Trophoblast cell (in vitro differentiated cells and primary cell): ENCODE measurements around the gene POLN. TPM values are rescaled to one million over a fixed set of nuclear protein-coding genes. Genes with fewer than 3 reads are reported as not detected.

ENCODE experiments used
- DNase-seq, 2 donors: peaks; one replicate each; pipeline ENCODE4 v3.0.0-alpha.2; 2016
- H2AFZ ChIP-seq: 2 replicates; pipeline ENCODE4 v1.6.1; 2013; ENCODE audit warnings: low read length, moderate library complexity, mild to moderate bottlenecking; ENCODE audit not compliant: insufficient read depth, poor library complexity
- H2AK5ac ChIP-seq: 2 replicates; pipeline ENCODE4 v1.6.1; 2013; ENCODE audit warnings: mild to moderate bottlenecking, low read length
- H2BK120ac ChIP-seq: 2 replicates; pipeline ENCODE4 v1.6.1; 2013; ENCODE audit warnings: low read length, mild to moderate bottlenecking, moderate library complexity; ENCODE audit not compliant: insufficient read depth, poor library complexity
- H2BK12ac ChIP-seq: 2 replicates; pipeline ENCODE4 v1.6.1; 2013; ENCODE audit warnings: mild to moderate bottlenecking, low read length, moderate library complexity
- H2BK5ac ChIP-seq: 2 replicates; pipeline ENCODE4 v1.6.1; 2013; ENCODE audit warnings: low read length, low read depth, moderate library complexity, mild to moderate bottlenecking; ENCODE audit not compliant: poor library complexity
- H3K14ac ChIP-seq: 2 replicates; pipeline ENCODE4 v1.6.1; 2013; ENCODE audit warnings: mild to moderate bottlenecking, low read length
- H3K18ac ChIP-seq: 2 replicates; pipeline ENCODE4 v1.6.1; 2013; ENCODE audit warnings: mild to moderate bottlenecking, low read length
- H3K23ac ChIP-seq: 2 replicates; pipeline ENCODE4 v1.6.1; 2013; ENCODE audit warnings: low read length
- H3K27ac ChIP-seq: 2 replicates; pipeline ENCODE4 v1.5.1; 2013; ENCODE audit warnings: low read depth, mild to moderate bottlenecking, inconsistent platforms, low read length, moderate library complexity
- H3K27me3 ChIP-seq: 2 replicates; pipeline ENCODE4 v1.6.1; 2013; ENCODE audit warnings: inconsistent platforms, mild to moderate bottlenecking, low read length, moderate library complexity; ENCODE audit not compliant: insufficient read depth
- H3K36me3 ChIP-seq, 2 experiments: 1 replicate in 1 of 2; 2 replicates in 1 of 2; pipeline ENCODE4 v1.6.1; 2013; ENCODE audit warnings: low read length in 2 of 2, mild to moderate bottlenecking in 2 of 2, moderate library complexity in 1 of 2; ENCODE audit not compliant: insufficient read depth in 2 of 2, control insufficient read depth in 1 of 2
- H3K4ac ChIP-seq: 2 replicates; pipeline ENCODE4 v1.6.1; 2013; ENCODE audit warnings: low read depth, mild to moderate bottlenecking, low read length, moderate library complexity
- H3K4me1 ChIP-seq, 2 experiments: 1 replicate in 1 of 2; 2 replicates in 1 of 2; pipeline ENCODE4 v1.6.1; 2013; ENCODE audit warnings: low read length in 2 of 2, mild to moderate bottlenecking in 2 of 2, moderate library complexity in 1 of 2; ENCODE audit not compliant: insufficient read depth in 2 of 2, control insufficient read depth in 1 of 2
- H3K4me2 ChIP-seq: 2 replicates; pipeline ENCODE4 v1.6.1; 2013; ENCODE audit warnings: inconsistent platforms, mild to moderate bottlenecking, low read length, moderate library complexity
- H3K4me3 ChIP-seq: 2 replicates; pipeline ENCODE4 v1.5.1; 2013; ENCODE audit warnings: mild to moderate bottlenecking, low read depth, low read length, inconsistent platforms
- H3K79me1 ChIP-seq: one replicate; pipeline ENCODE4 v1.6.1; 2013; ENCODE audit warnings: low read length
- H3K79me2 ChIP-seq: 2 replicates; pipeline ENCODE4 v1.6.1; 2013; ENCODE audit warnings: low read length, mild to moderate bottlenecking; ENCODE audit not compliant: control insufficient read depth, insufficient read depth, poor library complexity
- H3K9ac ChIP-seq: 2 replicates; pipeline ENCODE4 v1.6.1; 2013; ENCODE audit warnings: mild to moderate bottlenecking, low read length
- H3K9me3 ChIP-seq: 2 replicates; pipeline ENCODE4 v1.6.1; 2013; ENCODE audit warnings: low read depth, mild to moderate bottlenecking, control low read depth, inconsistent platforms, low read length; ENCODE audit not compliant: insufficient read depth
- H4K12ac ChIP-seq: 2 replicates; pipeline ENCODE4 v1.6.1; 2013; ENCODE audit warnings: low read depth, mild to moderate bottlenecking, low read length, moderate library complexity
- H4K8ac ChIP-seq: 2 replicates; pipeline ENCODE4 v1.6.1; 2013; ENCODE audit warnings: low read depth, mild to moderate bottlenecking, low read length, moderate library complexity
- H4K91ac ChIP-seq: one replicate; pipeline ENCODE4 v1.6.1; 2013; ENCODE audit warnings: low read depth, mild to moderate bottlenecking, low read length, moderate library complexity
- WGBS: extraction: QIAGEN DNeasy Blood & Tissue Kit; methylation state at CpG from one replicate; pipeline ENCODE4 v1.1.7; 2013; ENCODE audit warnings: missing lambda C conversion rate; ENCODE audit not compliant: insufficient read length, insufficient coverage; ENCODE audit errors: extremely low coverage; 5-methylcytosine and 5-hydroxymethylcytosine counted together
- polyA plus RNA-seq: library from polyadenylated mRNA; stranded (reverse); fragments of 200-250 nt; gene quantifications from 2 replicates; pipeline ENCODE4 v1.2.3, GENCODE V29; 2013

POLN gene
- 1.2 and 1.5 TPM in 2 replicates for polyA plus RNA-seq

DNA sequence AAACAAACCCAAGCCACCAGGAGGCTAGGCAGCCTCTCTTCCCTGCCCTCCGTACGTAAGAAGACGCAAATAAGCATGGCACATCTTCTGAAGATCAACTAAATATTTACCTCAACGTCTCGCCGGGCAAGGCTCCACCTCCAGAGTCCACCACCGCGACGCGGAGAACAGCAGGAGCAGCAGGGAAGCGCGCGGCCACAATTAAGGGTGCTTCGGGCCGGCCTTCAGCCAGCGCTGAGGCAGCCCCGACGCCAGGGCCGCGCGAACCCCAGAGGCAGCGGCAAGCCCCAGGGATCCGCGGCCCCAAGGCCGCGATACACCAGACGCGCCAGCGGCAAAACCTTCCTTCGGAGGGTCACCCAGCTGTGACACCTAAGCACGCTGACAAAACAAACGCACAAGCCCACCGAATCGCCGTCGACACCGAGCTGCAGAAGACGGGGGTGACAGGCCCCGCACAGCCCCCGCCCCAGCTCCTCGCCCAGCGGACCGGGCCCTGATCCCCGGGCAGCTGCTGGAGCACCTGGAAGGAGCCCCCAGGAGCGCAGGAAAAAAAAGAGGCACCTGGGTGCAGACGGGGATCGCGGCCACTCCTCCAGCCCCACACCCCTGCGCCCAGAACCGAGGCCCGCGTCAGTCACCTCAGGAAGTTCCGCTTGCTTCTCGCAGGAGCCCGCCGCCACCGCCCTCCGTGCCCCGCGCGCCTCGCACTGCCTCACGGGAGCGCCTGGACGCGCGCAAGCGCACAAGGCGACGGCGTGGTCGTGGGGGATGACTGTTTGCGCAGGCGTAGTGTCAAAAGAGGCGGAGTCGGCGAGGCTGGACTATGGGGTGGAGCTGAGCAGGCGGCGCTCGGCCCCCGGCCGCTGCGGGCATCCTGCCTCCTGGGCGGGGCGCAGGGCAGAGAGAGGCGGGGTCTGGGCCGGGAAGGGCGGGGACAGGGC is at the start of gene POLN, which contains the start of gene HAUS3:
Gene POLN (minus strand): TSS at position 712 of the 944 bp plus-strand sequence. CDS start 12,890 bp downstream, outside the sequence.
Gene HAUS3 (minus strand): TSS at position 712 of the 944 bp plus-strand sequence. CDS start 1,175 bp downstream, outside the sequence.
- WGBS, result no CpG with 5 or more reads among the region's 88 CpGs
- Histone ChIP-seq H3K9me3 (no peaks in the 10 kb centered on the region), H3K27me3 (no peaks in the 10 kb centered on the region), H3K4me1 (no peaks in the 10 kb centered on the region), H4K91ac (peak within 1 kb of the TSS; percentile 8), H4K12ac (peak within 1 kb of the TSS; percentile 34), H3K9ac (peak within 1 kb of the TSS; percentile 79), H3K4me2 (peak within 1 kb of the TSS; percentile 68), H2BK120ac (peak within 1 kb of the TSS; percentile 19), H3K4me3 (peak within 1 kb of the TSS; percentile 79), H2AFZ (peak within 1 kb of the TSS; percentile 97), H4K8ac (peak within 1 kb of the TSS; percentile 81), H3K23ac (no peak within 1 kb of the TSS), H3K14ac (peak within 1 kb of the TSS; percentile 28), H3K36me3 (peaks cover 0 to 5% of the 10 kb centered on the region in 2 experiments), H3K79me1 (peaks cover 8% of the 10 kb centered on the region), H3K18ac (peak within 1 kb of the TSS; percentile 54), H3K4ac (peak within 1 kb of the TSS; percentile 46), H2BK5ac (peak within 1 kb of the TSS; percentile 25), H2BK12ac (no peak within 1 kb of the TSS), H3K27ac (no peak within 1 kb of the TSS), H2AK5ac (peak within 1 kb of the TSS; percentile 3), H3K79me2 (peaks cover 5% of the 10 kb centered on the region)
- DNase-seq, result peak; percentile 97 to 99

DNA sequence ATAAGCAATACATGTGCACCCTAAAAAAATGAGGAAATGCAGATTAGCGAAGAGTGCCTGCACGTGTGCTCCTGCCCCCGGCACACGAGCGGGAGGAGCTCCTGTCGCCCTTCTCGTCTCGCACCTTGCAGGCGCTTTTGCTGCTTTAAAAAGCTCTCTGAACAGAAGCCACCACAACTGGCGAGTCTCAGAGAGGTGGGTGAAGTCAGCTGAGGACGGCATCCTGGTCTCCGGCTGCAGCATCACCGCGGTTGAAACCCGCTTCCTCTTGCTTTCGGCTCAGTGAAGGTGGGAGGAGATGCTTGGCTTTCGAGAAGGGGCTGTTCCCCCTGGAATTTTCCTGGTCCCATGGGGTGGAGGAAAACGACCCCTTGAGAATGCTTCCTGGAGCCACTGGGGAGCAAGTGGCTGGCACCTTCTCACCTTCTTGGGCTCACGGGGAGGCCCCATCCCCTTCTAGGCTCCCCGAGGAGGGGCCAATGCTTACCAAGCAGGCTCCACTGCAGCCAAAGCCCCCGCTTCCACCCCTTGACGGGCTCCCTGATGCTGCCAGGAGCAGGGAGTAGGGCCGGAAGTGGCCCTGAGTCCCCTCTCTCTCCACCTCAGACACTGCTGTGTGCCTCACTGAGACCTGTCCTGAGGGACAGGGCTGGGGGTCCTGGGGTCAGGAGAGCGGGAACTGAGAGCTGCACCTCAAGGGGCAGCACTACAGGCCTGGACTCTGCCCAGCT is 49.2 kb upstream of the POLN start:
- Histone ChIP-seq H2AFZ (no peak overlapping the region), H2BK120ac (no peak overlapping the region), H3K4ac (no peak overlapping the region), H3K23ac (no peak overlapping the region), H4K12ac (no peak overlapping the region), H3K79me2 (no peaks in the 10 kb centered on the region), H3K4me1 (no peaks in the 10 kb centered on the region), H4K91ac (no peak overlapping the region), H3K79me1 (no peaks in the 10 kb centered on the region), H4K8ac (no peak overlapping the region), H3K18ac (no peak overlapping the region), H3K14ac (no peak overlapping the region), H3K27me3 (no peaks in the 10 kb centered on the region), H3K27ac (no peak overlapping the region), H3K9me3 (no peaks in the 10 kb centered on the region), H2BK12ac (no peak overlapping the region), H3K9ac (no peak overlapping the region), H2BK5ac (no peak overlapping the region), H3K4me2 (no peak overlapping the region), H3K4me3 (no peak overlapping the region), H3K36me3 (no peaks in the 10 kb centered on the region), H2AK5ac (no peak overlapping the region)
- no peak for DNase-seq
- WGBS, result no CpG with 5 or more reads among the region's 24 CpGs

DNA sequence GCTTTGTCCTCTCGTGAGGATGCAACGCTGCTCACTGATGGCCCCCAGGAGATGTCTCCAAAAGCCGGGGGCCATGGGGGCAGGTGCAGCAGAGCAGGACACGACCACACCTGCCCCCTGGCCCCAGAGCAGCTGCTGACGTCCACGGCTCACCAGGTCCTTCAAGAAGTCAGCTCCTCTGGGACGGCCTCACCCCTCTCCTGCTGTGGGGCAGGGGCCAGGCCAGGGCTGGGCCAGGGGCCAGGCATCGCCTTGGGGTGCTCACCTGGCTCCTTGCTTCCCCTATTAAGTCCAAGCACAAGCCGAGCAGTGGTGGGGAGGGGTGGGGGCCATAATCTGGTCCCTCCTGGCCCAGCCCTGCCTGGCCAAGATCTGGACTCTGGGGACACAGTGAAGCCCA is 48.6 kb upstream of the POLN start:
- no peak for DNase-seq
- no peaks in the 10 kb centered on the region for H3K27me3 ChIP-seq
- H3K9ac ChIP-seq, result no peak overlapping the region
- H4K8ac ChIP-seq, result no peak overlapping the region
- H4K12ac ChIP-seq, result no peak overlapping the region
- no peak overlapping the region for H2BK5ac ChIP-seq
- H3K14ac ChIP-seq, result no peak overlapping the region
- H3K4me1 ChIP-seq, result peaks cover 0 to 3% of the 10 kb centered on the region in 2 experiments
- no peak overlapping the region for H3K4ac ChIP-seq
- H3K79me1 ChIP-seq, result no peaks in the 10 kb centered on the region
- no peak overlapping the region for H4K91ac ChIP-seq
- no peaks in the 10 kb centered on the region for H3K9me3 ChIP-seq
- no peak overlapping the region for H2AK5ac ChIP-seq
- WGBS, result no CpG with 5 or more reads among the region's 9 CpGs
- no peak overlapping the region for H3K18ac ChIP-seq
- no peak overlapping the region for H3K27ac ChIP-seq
- no peak overlapping the region for H2AFZ ChIP-seq
- no peak overlapping the region for H2BK120ac ChIP-seq
- no peak overlapping the region for H2BK12ac ChIP-seq
- H3K36me3 ChIP-seq, result no peaks in the 10 kb centered on the region
- H3K4me2 ChIP-seq, result no peak overlapping the region
- no peak overlapping the region for H3K4me3 ChIP-seq
- H3K79me2 ChIP-seq, result no peaks in the 10 kb centered on the region
- H3K23ac ChIP-seq, result no peak overlapping the region

DNA sequence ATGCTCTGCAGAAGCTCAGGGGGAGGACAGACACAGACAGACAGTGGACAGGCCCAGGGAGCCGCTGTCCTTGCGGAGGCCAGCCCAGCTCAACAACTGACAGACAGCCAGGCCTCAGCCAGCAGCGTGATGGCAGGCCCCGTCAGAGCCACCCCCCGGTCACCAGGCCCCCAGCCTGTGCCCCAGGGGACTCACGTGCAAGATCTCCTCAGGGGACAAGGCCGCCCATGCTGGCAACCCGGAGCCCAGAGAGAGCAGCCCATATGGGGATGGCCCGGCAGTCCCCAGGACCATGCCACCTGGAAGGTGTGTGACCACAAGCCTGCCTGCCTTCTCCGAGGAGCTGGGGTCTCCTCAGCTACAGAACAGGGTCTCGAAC is 48.0 kb upstream of the POLN start:
- Histone ChIP-seq H3K79me2 (no peaks in the 10 kb centered on the region), H3K4me3 (no peak overlapping the region), H4K91ac (no peak overlapping the region), H3K27me3 (no peaks in the 10 kb centered on the region), H3K4me2 (no peak overlapping the region), H3K18ac (no peak overlapping the region), H2BK12ac (no peak overlapping the region), H2AFZ (no peak overlapping the region), H4K8ac (no peak overlapping the region), H4K12ac (no peak overlapping the region), H2BK5ac (no peak overlapping the region), H2AK5ac (no peak overlapping the region), H3K4me1 (peaks cover 0 to 4% of the 10 kb centered on the region in 2 experiments), H3K9ac (no peak overlapping the region), H2BK120ac (no peak overlapping the region), H3K9me3 (no peaks in the 10 kb centered on the region), H3K79me1 (no peaks in the 10 kb centered on the region), H3K4ac (no peak overlapping the region), H3K27ac (no peak overlapping the region), H3K23ac (no peak overlapping the region), H3K36me3 (no peaks in the 10 kb centered on the region), H3K14ac (no peak overlapping the region)
- WGBS, result no CpG with 5 or more reads among the region's 11 CpGs
- peak in 1 of 2 donors; percentile 35 for DNase-seq
